IPS DF 19.7 (cell line): ENCODE data around the gene TNFRSF4.

Source experiments
- DNase-seq: peaks from one replicate; pipeline ENCODE4 v3.0.0-alpha.2; 2013; ENCODE audit warnings: low read depth, low spot score

The TNFRSF4 gene

GRCh38 chr1:1217621-1218523 is 3.9 kb upstream of the TNFRSF4 start:
- DNase-seq: no peak

- no peak for DNase-seq
Measured at GRCh38 chr1:1216770-1217620, 3.0 kb upstream of the TNFRSF4 start.

GRCh38 chr1:1215881-1216605 is 2.1 kb upstream of the TNFRSF4 start:
- DNase-seq: no peak

- no peak for DNase-seq
Measured at GRCh38 chr1:1215080-1215676, 1.2 kb upstream of the TNFRSF4 start.

GRCh38 chr1:1212780-1213344 is 1.1 kb downstream of the TNFRSF4 start:
- no peak for DNase-seq

- no peak for DNase-seq
Measured at GRCh38 chr1:1211541-1212441, 2.2 kb downstream of the TNFRSF4 start.

GRCh38 chr1:1210726-1211540 is 3.0 kb downstream of the TNFRSF4 start:
- DNase-seq: no peak

GRCh38 chr1:1208713-1209433 is 5.1 kb downstream of the TNFRSF4 start:
- no peak for DNase-seq

GRCh38 chr1:1207571-1207892 is 6.4 kb downstream of the TNFRSF4 start:
- DNase-seq: no peak

- DNase-seq: no peak
Measured at GRCh38 chr1:1206966-1207531, 6.9 kb downstream of the TNFRSF4 start.

GRCh38 chr1:1206376-1206965 is 7.5 kb downstream of the TNFRSF4 start, which contains the start of gene TNFRSF18:
Gene TNFRSF18 (minus strand): TSS chr1:1206592. CDS start chr1:1206571, 21 bp downstream.
- DNase-seq: no peak

GRCh38 chr1:1205769-1206375 is 8.1 kb downstream of the TNFRSF4 start:
- no peak for DNase-seq

- DNase-seq: no peak
Measured at GRCh38 chr1:1204998-1205768, 8.8 kb downstream of the TNFRSF4 start.

GRCh38 chr1:1204425-1204920 is 9.5 kb downstream of the TNFRSF4 start:
- no peak for DNase-seq

- DNase-seq: no peak
Measured at GRCh38 chr1:1203561-1204424, 10.2 kb downstream of the TNFRSF4 start.
